ENCODE measurements around the gene NBEA.

Gene NBEA

GRCh38 chr13:35499676-35500075, 557.6 kb downstream of the NBEA start:
- DNase-seq (ENCODE audit: low read depth), result no peak
- H3K4me3 ChIP-seq (ENCODE audit: low read length), result no peak overlapping the region
- TF ChIP-seq CTCF (IDR thresholded peaks at IDR 0.05; ENCODE audit: insufficient read depth, low read depth, low read length, missing control alignments), result no peak

- no peak overlapping the region for H3K4me3 ChIP-seq (ENCODE audit: low read length)
- DNase-seq (ENCODE audit: low read depth), result no peak
- TF ChIP-seq CTCF (IDR thresholded peaks at IDR 0.05; ENCODE audit: insufficient read depth, low read depth, low read length, missing control alignments), result no peak
These were observed 558.1 kb downstream of the NBEA start for GRCh38 chr13:35500144-35500543.

GRCh38 chr13:35501661-35502235, 559.7 kb downstream of the NBEA start:
- no peak for TF ChIP-seq CTCF (IDR thresholded peaks at IDR 0.05; ENCODE audit: insufficient read depth, low read depth, low read length, missing control alignments)

GRCh38 chr13:35502456-35502855, 560.4 kb downstream of the NBEA start:
- no peak overlapping the region for H3K4me3 ChIP-seq (ENCODE audit: low read length)
- DNase-seq (ENCODE audit: low read depth), result no peak

More at GRCh38 chr13:35501661-35502235, 559.7 kb downstream of the NBEA start:
- no peak overlapping the region for H3K4me3 ChIP-seq (ENCODE audit: low read length)
- DNase-seq (ENCODE audit: low read depth), result no peak

GRCh38 chr13:35512271-35512920, 570.3 kb downstream of the NBEA start:
- peak; percentile 85 for DNase-seq (ENCODE audit: low read depth)
- no peak overlapping the region for H3K4me3 ChIP-seq (ENCODE audit: low read length)
- no peak for TF ChIP-seq CTCF (IDR thresholded peaks at IDR 0.05; ENCODE audit: insufficient read depth, low read depth, low read length, missing control alignments)

More at GRCh38 chr13:35502456-35502855, 560.4 kb downstream of the NBEA start:
- no peak for TF ChIP-seq CTCF (IDR thresholded peaks at IDR 0.05; ENCODE audit: insufficient read depth, low read depth, low read length, missing control alignments)

GRCh38 chr13:35514061-35514477, 572.0 kb downstream of the NBEA start:
- no peak overlapping the region for H3K4me3 ChIP-seq (ENCODE audit: low read length)
- TF ChIP-seq CTCF (IDR thresholded peaks at IDR 0.05; ENCODE audit: insufficient read depth, low read depth, low read length, missing control alignments), result no peak
- no peak for DNase-seq (ENCODE audit: low read depth)

All from epithelial cell of esophagus (primary cell).